CD4-positive, alpha-beta T cell (primary cell): ENCODE results near the gene ATXN1. TPM values are rescaled to one million over a fixed set of nuclear protein-coding genes. Genes with fewer than 3 reads are reported as not detected.

Experiments
- ATAC-seq: fragments of 200-7000 bp; cut with Tn5 transposase; one replicate; pipeline ENCODE4 v1.10.0; 2022; ENCODE audit warnings: mild to moderate bottlenecking; ENCODE audit not compliant: poor library complexity
- CTCF ChIA-PET: fragments of 350-600 bp; sonication (Branson Sonifier 250); formaldehyde crosslinking; loops from one replicate; lab custom pipeline; 2021; ENCODE audit warnings: antibody characterized with exemption, inconsistent platforms; lab: Charles Lee
- POLR2A ChIA-PET: fragments of 350-600 bp; sonication (Branson Sonifier 250); formaldehyde crosslinking; loops from one replicate; lab custom pipeline; 2021; ENCODE audit warnings: antibody characterized with exemption, inconsistent platforms; lab: Charles Lee
- DNase-seq, 14 experiments: peaks; one replicate each; pipeline ENCODE4 v3.0.0-alpha.2; 2013 to 2020; ENCODE audit warnings: mixed read lengths in 2 of 14
- H3K27ac ChIP-seq, 2 donors: one replicate each; pipeline versions ENCODE4 v1.5.1 to v1.7.0; 2013; ENCODE audit warnings: low read length in 2 of 2, low read depth in 1 of 2, mild to moderate bottlenecking in 1 of 2
- H3K27me3 ChIP-seq, 2 experiments: 1 replicate in 1 of 2; 2 replicates in 1 of 2; pipeline versions ENCODE4 v1.6.1 to v1.7.0; 2013; ENCODE audit warnings: low read length in 2 of 2, control low read depth in 1 of 2, mild to moderate bottlenecking in 1 of 2, moderate library complexity in 1 of 2; ENCODE audit not compliant: insufficient read depth in 2 of 2, control insufficient read depth in 1 of 2
- H3K36me3 ChIP-seq: one replicate; pipeline ENCODE4 v1.6.1; 2013; ENCODE audit warnings: low read length, control low read depth; ENCODE audit not compliant: insufficient read depth
- H3K4me1 ChIP-seq: one replicate; pipeline ENCODE4 v1.6.1; 2013; ENCODE audit warnings: low read length, control low read depth; ENCODE audit not compliant: insufficient read depth
- H3K4me3 ChIP-seq: one replicate; pipeline ENCODE4 v1.5.1; 2013; ENCODE audit warnings: mild to moderate bottlenecking, low read length, moderate library complexity
- H3K9me3 ChIP-seq, 2 experiments: 1 replicate in 1 of 2; 2 replicates in 1 of 2; pipeline versions ENCODE4 v1.6.1 to v1.7.0; 2013; ENCODE audit warnings: low read length in 2 of 2, mild to moderate bottlenecking in 2 of 2, control low read depth in 1 of 2, moderate library complexity in 1 of 2; ENCODE audit not compliant: control insufficient read depth in 1 of 2, insufficient read depth in 1 of 2
- H3K27ac Mint-ChIP-seq: one replicate; pipeline ENCODE4 v1.8.0; 2020; ENCODE audit warnings: mixed read lengths
- H3K27me3 Mint-ChIP-seq: one replicate; pipeline ENCODE4 v1.8.0; 2021; ENCODE audit warnings: mixed read lengths
- H3K36me3 Mint-ChIP-seq: one replicate; pipeline ENCODE4 v1.8.0; 2021; ENCODE audit warnings: low read depth, mixed read lengths
- H3K4me1 Mint-ChIP-seq: one replicate; pipeline ENCODE4 v1.8.0; 2021; ENCODE audit warnings: low read depth, mixed read lengths
- H3K4me3 Mint-ChIP-seq: one replicate; pipeline ENCODE4 v1.8.0; 2020; ENCODE audit warnings: mild to moderate bottlenecking, mixed read lengths
- H3K9me3 Mint-ChIP-seq: one replicate; pipeline ENCODE4 v1.8.0; 2020; ENCODE audit warnings: mixed read lengths
- intact Hi-C, 2 experiments: fragments of 100-400 bp; cut with DNase I in 1 of 2; cut with micrococcal nuclease in 1 of 2; formaldehyde crosslinking; loops; one replicate each; pipeline versions ENCODE4 v1.15.1 to v1.9.0; 2023 to 2025; cut with DNase I, micrococcal nuclease
- total RNA-seq, 174 experiments: library from RNA in 2 of 174; stranded (reverse) in 2 of 174; gene quantifications; one replicate each; pipeline ENCODE4 v1.2.3 and lab custom pipeline; 2021 to 2026
- TF ChIP-seq, protein P1 (sequence below): fragments of 200-600 bp; IDR thresholded peaks from one replicate; pipeline ENCODE4 v1.8.0; 2022; ENCODE audit warnings: antibody characterized with exemption, mild to moderate bottlenecking

Gene ATXN1
- total RNA-seq, 2 experiments from 2014 or later: 74.2 to 76.7 TPM

DNA sequence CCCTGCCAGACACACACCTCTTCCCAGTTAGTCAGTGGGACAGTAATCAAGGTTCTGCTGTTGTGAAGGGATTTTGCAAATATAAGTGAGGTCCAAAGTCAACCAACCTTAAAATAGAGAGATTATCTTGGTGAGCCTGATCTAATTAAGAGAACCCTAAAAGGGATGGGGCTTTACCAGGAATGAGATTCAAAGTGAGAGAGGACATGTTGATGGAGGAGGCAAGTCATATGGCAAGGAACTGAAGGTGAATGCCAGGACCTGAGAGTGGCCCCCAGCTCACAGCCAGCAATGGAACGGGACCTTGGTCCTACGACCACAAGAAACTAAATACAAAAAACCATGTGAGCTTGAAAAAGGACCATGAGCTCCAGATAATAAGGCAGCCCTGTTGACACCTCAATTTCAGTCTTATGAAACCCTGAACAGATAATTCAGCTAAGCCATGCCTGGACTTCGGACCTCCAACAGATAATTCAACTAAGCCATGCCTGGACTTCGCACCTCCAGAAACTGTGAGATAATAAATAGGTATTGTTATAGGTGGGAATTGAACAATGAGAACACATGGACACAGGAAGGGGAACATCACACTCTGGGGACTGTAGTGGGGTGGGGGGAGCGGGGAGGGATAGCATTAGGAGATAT is 269.5 kb downstream of the ATXN1 start:
- H3K4me3 ChIP-seq: no peak overlapping the region
- H3K27ac Mint-ChIP-seq: peak overlapping the region; percentile 12
- H3K4me1 ChIP-seq: peaks cover 13% of the 10 kb centered on the region
- H3K9me3 Mint-ChIP-seq: no peaks in the 10 kb centered on the region
- DNase-seq: no peak
- ChIA-PET POLR2A (no interaction called here), CTCF (no interaction called here)
- no peaks in the 10 kb centered on the region for H3K27me3 Mint-ChIP-seq
- no peaks in the 10 kb centered on the region for H3K27me3 ChIP-seq
- H3K9me3 ChIP-seq: no peaks in the 10 kb centered on the region
- intact Hi-C loops: no loop called here
- no peak for ATAC-seq
- H3K36me3 ChIP-seq: no peaks in the 10 kb centered on the region
- peaks cover 65% of the 10 kb centered on the region for H3K4me1 Mint-ChIP-seq
- H3K4me3 Mint-ChIP-seq: no peak overlapping the region
- H3K27ac ChIP-seq: no peak overlapping the region
- TF ChIP-seq, protein P1, sequence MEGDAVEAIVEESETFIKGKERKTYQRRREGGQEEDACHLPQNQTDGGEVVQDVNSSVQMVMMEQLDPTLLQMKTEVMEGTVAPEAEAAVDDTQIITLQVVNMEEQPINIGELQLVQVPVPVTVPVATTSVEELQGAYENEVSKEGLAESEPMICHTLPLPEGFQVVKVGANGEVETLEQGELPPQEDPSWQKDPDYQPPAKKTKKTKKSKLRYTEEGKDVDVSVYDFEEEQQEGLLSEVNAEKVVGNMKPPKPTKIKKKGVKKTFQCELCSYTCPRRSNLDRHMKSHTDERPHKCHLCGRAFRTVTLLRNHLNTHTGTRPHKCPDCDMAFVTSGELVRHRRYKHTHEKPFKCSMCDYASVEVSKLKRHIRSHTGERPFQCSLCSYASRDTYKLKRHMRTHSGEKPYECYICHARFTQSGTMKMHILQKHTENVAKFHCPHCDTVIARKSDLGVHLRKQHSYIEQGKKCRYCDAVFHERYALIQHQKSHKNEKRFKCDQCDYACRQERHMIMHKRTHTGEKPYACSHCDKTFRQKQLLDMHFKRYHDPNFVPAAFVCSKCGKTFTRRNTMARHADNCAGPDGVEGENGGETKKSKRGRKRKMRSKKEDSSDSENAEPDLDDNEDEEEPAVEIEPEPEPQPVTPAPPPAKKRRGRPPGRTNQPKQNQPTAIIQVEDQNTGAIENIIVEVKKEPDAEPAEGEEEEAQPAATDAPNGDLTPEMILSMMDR: no peak
- H3K36me3 Mint-ChIP-seq: no peaks in the 10 kb centered on the region

DNA sequence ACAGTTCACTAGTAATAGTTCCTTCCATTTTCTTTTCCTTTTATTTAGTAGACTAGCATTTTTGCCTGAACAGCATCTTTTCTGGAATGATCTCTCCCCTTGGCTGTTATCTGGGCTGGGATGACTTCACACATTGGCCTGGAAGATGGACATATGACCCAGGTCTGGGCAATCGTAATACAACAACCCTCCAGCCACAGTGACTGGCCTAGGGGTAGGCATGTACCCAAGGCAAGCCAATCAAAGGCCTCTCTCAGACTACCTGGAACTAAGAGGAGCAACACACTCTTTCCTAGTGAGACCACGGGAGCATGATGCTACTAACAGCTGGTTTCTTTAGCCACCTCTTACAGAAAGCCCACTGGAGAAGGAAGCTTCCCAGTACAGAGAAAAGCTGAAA is 270.6 kb downstream of the ATXN1 start:
- H3K27me3 Mint-ChIP-seq: no peaks in the 10 kb centered on the region
- no peak overlapping the region for H3K27ac ChIP-seq
- ATAC-seq (no peak), DNase-seq (no peak)
- H3K4me1 ChIP-seq: peaks cover 21% of the 10 kb centered on the region
- no peaks in the 10 kb centered on the region for H3K27me3 ChIP-seq
- peaks cover 3% of the 10 kb centered on the region for H3K36me3 ChIP-seq
- H3K4me3 Mint-ChIP-seq: no peak overlapping the region
- POLR2A ChIA-PET: interaction anchor here (0.6 to 0.7 kb wide), 3 partner anchors 48 to 168 kb away, joined by 3 read pairs; no protein-coding TSS in a partner anchor
- H3K36me3 Mint-ChIP-seq: no peaks in the 10 kb centered on the region
- TF ChIP-seq, protein P1: no peak
- peaks cover 65% of the 10 kb centered on the region for H3K4me1 Mint-ChIP-seq
- intact Hi-C loops: no loop called here
- H3K4me3 ChIP-seq: no peak overlapping the region
- CTCF ChIA-PET: interaction anchor here (0.6 kb wide), 2 partner anchors 47 to 204 kb away, joined by 4 to 5 read pairs; no protein-coding TSS in a partner anchor
- no peaks in the 10 kb centered on the region for H3K9me3 Mint-ChIP-seq
- no peaks in the 10 kb centered on the region for H3K9me3 ChIP-seq
- no peak overlapping the region for H3K27ac Mint-ChIP-seq

DNA sequence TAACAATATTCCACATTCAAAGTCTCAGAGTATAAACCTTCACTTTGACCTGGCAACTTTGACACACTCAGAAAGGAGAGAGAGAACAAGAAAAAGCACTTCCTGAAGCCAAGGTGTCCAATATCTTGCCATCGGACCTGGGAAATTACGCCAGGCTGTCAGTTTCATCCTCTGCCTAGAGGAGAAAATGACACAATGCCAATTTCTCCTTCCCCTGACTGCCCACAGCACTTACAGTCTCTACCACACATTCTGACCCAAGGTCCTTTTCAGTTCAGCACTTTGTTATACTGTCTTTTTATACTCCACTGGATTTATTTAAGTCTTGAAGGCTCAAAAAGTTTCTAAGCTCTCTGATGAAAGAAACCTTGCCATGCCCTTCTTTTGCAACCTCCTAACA is 272.4 kb downstream of the ATXN1 start:
- Mint-ChIP-seq H3K9me3 (no peaks in the 10 kb centered on the region), H3K36me3 (peaks cover 1% of the 10 kb centered on the region), H3K4me1 (peaks cover 73% of the 10 kb centered on the region), H3K4me3 (no peak overlapping the region), H3K27me3 (no peaks in the 10 kb centered on the region), H3K27ac (peak overlapping the region; percentile 88)
- ATAC-seq (no peak), DNase-seq (no peak)
- TF ChIP-seq, protein P1: no peak
- no peak overlapping the region for H3K27ac ChIP-seq
- peaks cover 10% of the 10 kb centered on the region for H3K36me3 ChIP-seq
- no peaks in the 10 kb centered on the region for H3K27me3 ChIP-seq
- intact Hi-C loops: no loop called here
- H3K9me3 ChIP-seq: no peaks in the 10 kb centered on the region
- peaks cover 27% of the 10 kb centered on the region for H3K4me1 ChIP-seq
- POLR2A ChIA-PET: interaction anchor here (1.8 kb wide), 1 partner anchor 273 kb away, joined by 4 read pairs; the partner anchor contains the start of gene ATXN1
- CTCF ChIA-PET: interaction anchor here (1.3 to 1.5 kb wide), 3 partner anchors 23 to 79 kb away, joined by 4 read pairs; no protein-coding TSS in a partner anchor
- H3K4me3 ChIP-seq: no peak overlapping the region
